HepG2 (cell line): ENCODE data around the gene SPACA9. TPM values are rescaled to one million over a fixed set of nuclear protein-coding genes. Genes with fewer than 3 reads are reported as not detected.

Experiments used
- DR1 ChIP-seq: sonication (generic); formaldehyde crosslinking; IDR thresholded peaks from 2 replicates; pipeline ENCODE4 v1.8.0; 2021; ENCODE audit warnings: mild to moderate bottlenecking, missing genetic modification reagents, inconsistent platforms
- GMEB2 ChIP-seq: IDR thresholded peaks from 2 replicates; pipeline ENCODE4 v1.6.1; 2016; ENCODE audit warnings: missing biosample characterization, missing genetic modification reagents, low read depth
- HCFC1 ChIP-seq: fragments of 150-350 bp; IDR thresholded peaks from 2 replicates; pipeline ENCODE4 v1.6.1; 2014; ENCODE audit warnings: low read depth, low read length
- MTF2 ChIP-seq: sonication (generic); formaldehyde crosslinking; IDR thresholded peaks from 2 replicates; pipeline ENCODE4 v1.5.0; 2020; ENCODE audit warnings: missing genetic modification reagents, borderline replicate concordance
- NFAT5 ChIP-seq: sonication (generic); formaldehyde crosslinking; IDR thresholded peaks from 2 replicates; pipeline ENCODE4 v1.4.0; 2020; ENCODE audit warnings: missing genetic modification reagents
- POLR2AphosphoS5 ChIP-seq: IDR thresholded peaks from 2 replicates; pipeline ENCODE4 v1.6.1; 2012; ENCODE audit warnings: low read depth, low read length
- RERE ChIP-seq: IDR thresholded peaks from 2 replicates; pipeline ENCODE4 v1.6.1; 2016; ENCODE audit warnings: low read depth, missing genetic modification reagents, missing compliant biosample characterization
- SP1 ChIP-seq, 2 experiments: fragments of 450-650 bp in 1 of 2; sonication (generic) in 1 of 2; formaldehyde crosslinking in 1 of 2; IDR thresholded peaks; 2 replicates each; pipeline versions ENCODE4 v1.4.0 to v1.6.1; 2016 to 2020; ENCODE audit warnings: missing genetic modification reagents in 1 of 2
- ZBTB42 ChIP-seq: sonication (generic); formaldehyde crosslinking; IDR thresholded peaks from 2 replicates; pipeline ENCODE4 v1.5.0; 2020; ENCODE audit warnings: mild to moderate bottlenecking, missing genetic modification reagents
- ZFY ChIP-seq: sonication (generic); formaldehyde crosslinking; IDR thresholded peaks from 2 replicates; pipeline ENCODE4 v1.4.0; 2020; ENCODE audit warnings: missing genetic modification reagents
- ZGPAT ChIP-seq: IDR thresholded peaks from 2 replicates; pipeline ENCODE4 v1.6.1; 2016; ENCODE audit warnings: mild to moderate bottlenecking
- ZNF501 ChIP-seq: sonication (generic); formaldehyde crosslinking; IDR thresholded peaks from 2 replicates; pipeline ENCODE4 v1.5.1; 2020; ENCODE audit warnings: mild to moderate bottlenecking, moderate library complexity, missing genetic modification reagents
- ZNF724P ChIP-seq: sonication (generic); formaldehyde crosslinking; IDR thresholded peaks from 2 replicates; pipeline ENCODE4 v1.8.0; 2022; ENCODE audit warnings: missing genetic modification reagents, borderline replicate concordance
- ZNF747 ChIP-seq: sonication (generic); formaldehyde crosslinking; IDR thresholded peaks from 2 replicates; pipeline ENCODE4 v1.8.1; 2023; ENCODE audit warnings: missing genetic modification reagents, mild to moderate bottlenecking, borderline replicate concordance
- polyA plus RNA-seq, 8 experiments: library from polyadenylated mRNA; depleted of rRNA in 3 of 8; stranded (reverse) in 7 of 8; unstranded in 1 of 8; fragments of >200 nt; fragmentation: Illumina TruSeq in 4 of 8; extraction: Trizol in 4 of 8; gene quantifications; 2 replicates each; pipeline versions ENCODE4 v1.2.1 to v1.2.3, GENCODE V29; 2011 to 2016; ENCODE audit warnings: low read depth in 4 of 8, missing spikeins in 1 of 8, mixed read lengths in 1 of 8; ENCODE audit not compliant: insufficient read depth in 1 of 8
- total RNA-seq, 5 experiments: library from RNA; depleted of rRNA; stranded (reverse); fragments of >200 nt; fragmentation: Illumina TruSeq; extraction: Trizol; gene quantifications; 2 replicates each; pipeline ENCODE4 v1.2.3, GENCODE V29; 2016; ENCODE audit warnings: low read depth in 1 of 5

Gene SPACA9
- total and polyA plus RNA-seq, 2 of the 13 experiments (the other 11 are each of a cell fraction or from before 2014, with no cell fraction given), result 0.15 to 0.38 TPM

- TF ChIP-seq NFAT5 (CRISPR knock-in tag), result peak; percentile 83; the same call in 1 of the 2 replicates
- TF ChIP-seq SP1 (IDR thresholded peaks at IDR 0.05), result no peak
- TF ChIP-seq SP1 (CRISPR knock-in tag; IDR thresholded peaks at IDR 0.05), result peak; percentile 92
- TF ChIP-seq ZBTB42, result peak; percentile 49; the same call in 1 of the 2 replicates
- TF ChIP-seq RERE (CRISPR knock-in tag), result no peak
- peak; percentile 67 for TF ChIP-seq HCFC1
- no peak for TF ChIP-seq ZNF747
- TF ChIP-seq MTF2 (CRISPR knock-in tag), result peak; percentile 63
- 0 out of 2 replicates have a peak, but pooled peaks have one; percentile 24 for TF ChIP-seq GMEB2 (CRISPR knock-in tag)
- TF ChIP-seq DR1 (CRISPR knock-in tag), result no peak
- no peak for TF ChIP-seq POLR2AphosphoS5
- TF ChIP-seq ZNF724P (CRISPR knock-in tag), result 0 out of 2 replicates have a peak, but pooled peaks have one; percentile 55
- TF ChIP-seq ZGPAT (CRISPR knock-in tag), result peak; percentile 75
- TF ChIP-seq ZNF501 (CRISPR knock-in tag), result peak; percentile 65; the same call in 1 of the 2 replicates
- TF ChIP-seq ZFY, result peak; percentile 94
Observed at GRCh38 chr9:132877824-132878694, 639 bp upstream of the SPACA9 start, which contains the start of gene AK8 (continued).
